HepG2 (cell line): ENCODE results near the gene BEAN1. TPM values are rescaled to one million over a fixed set of nuclear protein-coding genes. Genes with fewer than 3 reads are reported as not detected.
"Not testable (repeated sequence)": the region's sequence is repeated elsewhere in the genome, so short reads cannot be mapped to it uniquely, and the experiment has no call there.

ENCODE experiments used
- ATAC-seq: fragments of 200-7000 bp; cut with Tn5 transposase; 3 replicates; pipeline ENCODE4 v1.9.1; 2020; ENCODE audit warnings: mild to moderate bottlenecking, moderate library complexity
- BruUV-seq: library from RNA; stranded (reverse); fragments of 400-500 nt; replicated peaks from 2 replicates; lab custom pipeline; 2021; lab: Mats Ljungman, UMichigan
- CTCF ChIA-PET: fragments of 300-600 bp; formaldehyde crosslinking; extraction: SDS; loops from one replicate; lab custom pipeline; 2021; ENCODE audit warnings: low total read pairs, inconsistent platforms, low intra/inter-chr PET ratio; lab: Yijun Ruan, JAX
- POLR2A ChIA-PET: fragments of 350-600 bp; sonication (Branson Sonifier 250); formaldehyde crosslinking; loops from one replicate; lab custom pipeline; 2020; ENCODE audit warnings: antibody characterized with exemption, inconsistent platforms; lab: Yijun Ruan, JAX
- DNase-seq: peaks from one replicate; pipeline ENCODE4 v3.0.0-alpha.2; 2015; ENCODE audit warnings: low spot score
- FAIRE-seq: peaks from 3 replicates; lab custom pipeline; 2011; peaks lifted over from hg19 to GRCh38; lab: Jason Lieb, UNC
- H2AFZ ChIP-seq: one replicate; pipeline ENCODE4 v1.6.1; 2011; ENCODE audit warnings: low read length, inconsistent platforms
- H3K27ac ChIP-seq: fragments of 300-600 bp; 3 replicates; pipeline ENCODE4 v1.8.0; 2011; ENCODE audit warnings: mixed run types, mild to moderate bottlenecking, mixed read lengths, low read length, inconsistent platforms; ENCODE audit not compliant: insufficient read depth; ENCODE audit errors: extremely low read length
- H3K27me3 ChIP-seq, 2 experiments: fragments of 200-600 bp in 1 of 2; 2 replicates in 1 of 2; 3 replicates in 1 of 2; pipeline versions ENCODE4 v1.6.0 to v1.8.0; 2011; ENCODE audit warnings: low read length in 2 of 2, mild to moderate bottlenecking in 2 of 2, moderate library complexity in 2 of 2, inconsistent platforms in 1 of 2; ENCODE audit not compliant: insufficient read depth in 2 of 2, control insufficient read depth in 1 of 2
- H3K36me3 ChIP-seq, 2 experiments: fragments of 200-600 bp in 1 of 2; replicated peaks in 1 of 2; 2 replicates in 1 of 2; 3 replicates in 1 of 2; pipeline versions ENCODE4 v1.5.1 to v1.8.0; 2011; ENCODE audit warnings: low read length in 2 of 2, inconsistent platforms in 1 of 2; ENCODE audit not compliant: insufficient read depth in 2 of 2, control insufficient read depth in 1 of 2
- H3K4me1 ChIP-seq: 2 replicates; pipeline ENCODE4 v1.5.1; 2012; ENCODE audit warnings: low read length, inconsistent platforms; ENCODE audit not compliant: insufficient read depth
- H3K4me2 ChIP-seq: 2 replicates; pipeline ENCODE4 v1.6.0; 2011; ENCODE audit warnings: low read depth, low read length, inconsistent platforms
- H3K4me3 ChIP-seq, 3 experiments: fragments of 200-600 bp in 1 of 3; sonication (generic), shearing (Covaris generic) in 1 of 3; replicated peaks in 1 of 3; 2 replicates each; pipeline ENCODE4 v1.5.1; 2011 to 2016; ENCODE audit warnings: low read length in 3 of 3, inconsistent platforms in 2 of 3, low read depth in 2 of 3, mild to moderate bottlenecking in 2 of 3, control low read depth in 1 of 3, mixed read lengths in 1 of 3; ENCODE audit not compliant: insufficient read depth in 1 of 3
- H3K79me2 ChIP-seq: one replicate; pipeline ENCODE4 v1.6.1; 2011; ENCODE audit warnings: low read length, inconsistent platforms; ENCODE audit not compliant: insufficient read depth
- H3K9ac ChIP-seq: 2 replicates; pipeline ENCODE4 v1.6.0; 2011; ENCODE audit warnings: mild to moderate bottlenecking, low read depth, low read length, inconsistent platforms; ENCODE audit not compliant: insufficient read depth
- H3K9me3 ChIP-seq: 2 replicates; pipeline ENCODE4 v1.5.1; 2012; ENCODE audit warnings: mild to moderate bottlenecking, low read length
- H4K20me1 ChIP-seq: 2 replicates; pipeline ENCODE4 v1.6.0; 2011; ENCODE audit warnings: inconsistent platforms, mild to moderate bottlenecking, low read length, moderate library complexity; ENCODE audit not compliant: insufficient read depth
- CEBPG ChIP-seq: IDR thresholded peaks from 2 replicates; pipeline ENCODE4 v1.6.1; 2016
- FOXO1 ChIP-seq: sonication (generic); formaldehyde crosslinking; IDR thresholded peaks from 2 replicates; pipeline ENCODE4 v1.4.0; 2020; ENCODE audit warnings: missing genetic modification reagents
- KLF13 ChIP-seq: sonication (generic); formaldehyde crosslinking; IDR thresholded peaks from 2 replicates; pipeline ENCODE4 v1.4.0; 2020; ENCODE audit warnings: mild to moderate bottlenecking, missing genetic modification reagents
- NR2F6 ChIP-seq, 2 experiments: IDR thresholded peaks; 2 replicates each; pipeline ENCODE4 v1.6.1; 2016; ENCODE audit warnings: antibody characterized with exemption in 1 of 2, mild to moderate bottlenecking in 1 of 2
- RARA ChIP-seq: IDR thresholded peaks from 2 replicates; pipeline ENCODE4 v1.6.1; 2016; ENCODE audit warnings: missing genetic modification reagents, missing compliant biosample characterization
- SOX5 ChIP-seq: IDR thresholded peaks from 2 replicates; pipeline ENCODE4 v1.6.1; 2016; ENCODE audit warnings: borderline replicate concordance
- THAP11 ChIP-seq: IDR thresholded peaks from 2 replicates; pipeline ENCODE4 v1.6.1; 2016; ENCODE audit warnings: missing biosample characterization, missing genetic modification reagents
- ZNF263 ChIP-seq: sonication (generic); formaldehyde crosslinking; IDR thresholded peaks from 2 replicates; pipeline ENCODE4 v1.4.0; 2020; ENCODE audit warnings: missing genetic modification reagents
- ZNF3 ChIP-seq: IDR thresholded peaks from 2 replicates; pipeline ENCODE4 v1.7.0; 2017; ENCODE audit warnings: inconsistent platforms
- ZNF629 ChIP-seq: sonication (generic); formaldehyde crosslinking; conservative IDR thresholded peaks from 2 replicates; pipeline ENCODE4 v1.5.0; 2020; ENCODE audit warnings: missing genetic modification reagents
- WGBS: methylation state at CpG from one replicate; pipeline ENCODE4 v1.1.6; 2017; ENCODE audit warnings: low lambda C conversion rate; 5-methylcytosine and 5-hydroxymethylcytosine counted together
- in situ Hi-C: cut with HindIII; loops from 2 replicates; pipeline ENCODE4 v1.10.0; 2017; ENCODE audit warnings: low pct_unique_long_range_greater_than_20kb; ENCODE audit not compliant: extremely low pct_ligation_motif_present
- intact Hi-C: fragments of 100-400 bp; cut with micrococcal nuclease; formaldehyde crosslinking; loops from one replicate; pipeline ENCODE4 v1.10.0; 2022; ENCODE audit not compliant: unreplicated experiment
- polyA plus RNA-seq, 8 experiments: library from polyadenylated mRNA; depleted of rRNA in 3 of 8; stranded (reverse) in 7 of 8; unstranded in 1 of 8; fragments of >200 nt; fragmentation: Illumina TruSeq in 4 of 8; extraction: Trizol in 4 of 8; gene quantifications; 2 replicates each; pipeline versions ENCODE4 v1.2.1 to v1.2.3, GENCODE V29; 2011 to 2016; ENCODE audit warnings: low read depth in 4 of 8, missing spikeins in 1 of 8, mixed read lengths in 1 of 8; ENCODE audit not compliant: insufficient read depth in 1 of 8
- total RNA-seq, 5 experiments: library from RNA; depleted of rRNA; stranded (reverse); fragments of >200 nt; fragmentation: Illumina TruSeq; extraction: Trizol; gene quantifications; 2 replicates each; pipeline ENCODE4 v1.2.3, GENCODE V29; 2016; ENCODE audit warnings: low read depth in 1 of 5
- TF ChIP-seq, protein P1 (sequence below), 2 experiments: fragments of 450-650 bp in 1 of 2; sonication (generic) in 1 of 2; formaldehyde crosslinking; IDR thresholded peaks; 2 replicates each; pipeline versions ENCODE4 v1.5.0 to v1.8.0; 2020 to 2022; ENCODE audit warnings: mild to moderate bottlenecking in 1 of 2, missing genetic modification reagents in 1 of 2
- TF ChIP-seq, protein P2 (sequence below): IDR thresholded peaks from 2 replicates; pipeline ENCODE4 v1.4.0; 2020; ENCODE audit warnings: mild to moderate bottlenecking, missing genetic modification reagents
- TF ChIP-seq, protein P3 (sequence below): sonication (generic); formaldehyde crosslinking; IDR thresholded peaks from 2 replicates; pipeline ENCODE4 v1.5.0; 2020; ENCODE audit warnings: mild to moderate bottlenecking, missing genetic modification reagents

BEAN1 gene
- total and polyA plus RNA-seq, 2 of the 13 experiments (the other 11 are each of a cell fraction or from before 2014, with no cell fraction given), result 0.53 to 1.4 TPM

DNA sequence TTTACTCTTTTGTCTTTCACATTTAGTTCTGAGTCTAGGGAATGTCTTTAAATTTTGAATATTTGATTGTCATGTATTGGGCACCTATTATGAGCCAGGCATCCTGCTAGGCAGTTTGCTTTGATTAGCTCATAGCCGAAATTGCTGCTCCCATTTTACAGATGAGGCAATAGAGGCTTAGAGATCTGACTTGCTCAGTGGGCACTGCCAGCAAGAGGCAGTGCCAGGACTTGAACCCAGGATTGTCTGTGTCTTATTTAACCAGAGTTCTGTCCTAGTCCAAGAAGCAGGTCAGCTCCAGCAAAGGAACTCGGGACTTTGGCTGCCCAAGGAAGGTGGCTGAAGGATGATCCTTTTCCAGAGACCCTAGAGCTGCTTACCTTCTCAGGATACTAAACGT, 24.5 kb downstream of the BEAN1 start:
- H3K9ac ChIP-seq, result no peak overlapping the region
- H3K4me3 ChIP-seq, result no peak overlapping the region
- H3K27ac ChIP-seq, result no peak overlapping the region
- H3K27me3 ChIP-seq, result no peaks in the 10 kb centered on the region; a peak in 1 of 5 replicates
- in situ Hi-C loops (no loop called here), intact Hi-C loops (no loop called here)
- H4K20me1 ChIP-seq, result no peaks in the 10 kb centered on the region
- BruUV-seq, result no TSS peak
- no peaks in the 10 kb centered on the region for H3K79me2 ChIP-seq
- no peak for DNase-seq
- H3K36me3 ChIP-seq, result no peaks in the 10 kb centered on the region
- H3K9me3 ChIP-seq, result no peaks in the 10 kb centered on the region
- no peak for FAIRE-seq
- H2AFZ ChIP-seq, result no peak overlapping the region
- no peak overlapping the region for H3K4me2 ChIP-seq
- CTCF ChIA-PET, result no interaction called here
- TF ChIP-seq ZNF629 (peak; percentile 73), KLF13 (CRISPR knock-in tag) (no peak)
- TF ChIP-seq, all 625 proteins: peak for 1
- POLR2A ChIA-PET, result no interaction called here
- peaks cover 18% of the 10 kb centered on the region for H3K4me1 ChIP-seq
- 4% methylated on average over 3 of the region's 3 CpGs for WGBS
- no peak for ATAC-seq

DNA sequence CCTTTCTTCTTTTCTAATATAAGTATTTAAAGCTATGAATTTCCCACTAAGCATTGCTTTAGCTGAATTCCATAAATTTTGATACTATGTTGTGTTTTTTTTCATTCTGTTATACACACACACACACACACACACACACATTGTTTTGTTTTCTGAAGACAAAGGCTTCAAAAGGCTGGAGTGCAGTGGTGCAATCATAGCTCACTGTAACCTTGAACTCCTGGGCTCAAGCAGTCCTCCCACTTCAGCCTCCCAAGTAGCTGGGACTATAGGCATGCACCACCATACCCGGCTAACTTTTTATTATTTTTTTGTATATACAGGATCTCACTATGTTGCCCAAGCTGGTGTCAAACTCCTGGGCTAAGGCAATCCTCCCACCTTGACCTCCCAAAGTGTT, 26.1 kb downstream of the BEAN1 start:
- H3K27ac ChIP-seq; H3K4me3 ChIP-seq; H4K20me1 ChIP-seq; ATAC-seq; FAIRE-seq; intact Hi-C loops; H2AFZ ChIP-seq; H3K36me3 ChIP-seq; H3K27me3 ChIP-seq; DNase-seq; H3K79me2 ChIP-seq; BruUV-seq; H3K4me2 ChIP-seq; in situ Hi-C loops; H3K9ac ChIP-seq; H3K9me3 ChIP-seq; CTCF ChIA-PET; TF ChIP-seq NR2F6 (IDR thresholded peaks at IDR 0.05): not testable (repeated sequence)
- WGBS, result 0% methylated on average over 1 of the region's 1 CpG
- H3K4me1 ChIP-seq, result peaks cover 18% of the 10 kb centered on the region
- POLR2A ChIA-PET, result interaction anchor here (1.3 to 1.4 kb wide), 2 partner anchors 20 to 45 kb away, joined by 4 to 10 read pairs; no protein-coding TSS in a partner anchor
- TF ChIP-seq, protein P1, sequence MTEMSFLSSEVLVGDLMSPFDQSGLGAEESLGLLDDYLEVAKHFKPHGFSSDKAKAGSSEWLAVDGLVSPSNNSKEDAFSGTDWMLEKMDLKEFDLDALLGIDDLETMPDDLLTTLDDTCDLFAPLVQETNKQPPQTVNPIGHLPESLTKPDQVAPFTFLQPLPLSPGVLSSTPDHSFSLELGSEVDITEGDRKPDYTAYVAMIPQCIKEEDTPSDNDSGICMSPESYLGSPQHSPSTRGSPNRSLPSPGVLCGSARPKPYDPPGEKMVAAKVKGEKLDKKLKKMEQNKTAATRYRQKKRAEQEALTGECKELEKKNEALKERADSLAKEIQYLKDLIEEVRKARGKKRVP (CRISPR knock-in tag; IDR thresholded peaks at IDR 0.05), result 0 out of 4 replicates have a peak, but pooled peaks of 1 of the 2 experiments have one; percentile 14
- TF ChIP-seq THAP11 (0 out of 2 replicates have a peak, but pooled peaks have one; percentile 29), NR2F6 (CRISPR knock-in tag; IDR thresholded peaks at IDR 0.05) (peak; percentile 45; the same call in 1 of the 2 replicates), RARA (CRISPR knock-in tag) (peak; percentile 69), ZNF263 (peak; percentile 97), ZNF3 (CRISPR knock-in tag) (peak; percentile 71; the same call in 1 of the 2 replicates), SOX5 (peak; percentile 96), CEBPG (peak; percentile 46; the same call in 1 of the 2 replicates), FOXO1 (CRISPR knock-in tag) (0 out of 2 replicates have a peak, but pooled peaks have one; percentile 28)
- TF ChIP-seq, protein P2, sequence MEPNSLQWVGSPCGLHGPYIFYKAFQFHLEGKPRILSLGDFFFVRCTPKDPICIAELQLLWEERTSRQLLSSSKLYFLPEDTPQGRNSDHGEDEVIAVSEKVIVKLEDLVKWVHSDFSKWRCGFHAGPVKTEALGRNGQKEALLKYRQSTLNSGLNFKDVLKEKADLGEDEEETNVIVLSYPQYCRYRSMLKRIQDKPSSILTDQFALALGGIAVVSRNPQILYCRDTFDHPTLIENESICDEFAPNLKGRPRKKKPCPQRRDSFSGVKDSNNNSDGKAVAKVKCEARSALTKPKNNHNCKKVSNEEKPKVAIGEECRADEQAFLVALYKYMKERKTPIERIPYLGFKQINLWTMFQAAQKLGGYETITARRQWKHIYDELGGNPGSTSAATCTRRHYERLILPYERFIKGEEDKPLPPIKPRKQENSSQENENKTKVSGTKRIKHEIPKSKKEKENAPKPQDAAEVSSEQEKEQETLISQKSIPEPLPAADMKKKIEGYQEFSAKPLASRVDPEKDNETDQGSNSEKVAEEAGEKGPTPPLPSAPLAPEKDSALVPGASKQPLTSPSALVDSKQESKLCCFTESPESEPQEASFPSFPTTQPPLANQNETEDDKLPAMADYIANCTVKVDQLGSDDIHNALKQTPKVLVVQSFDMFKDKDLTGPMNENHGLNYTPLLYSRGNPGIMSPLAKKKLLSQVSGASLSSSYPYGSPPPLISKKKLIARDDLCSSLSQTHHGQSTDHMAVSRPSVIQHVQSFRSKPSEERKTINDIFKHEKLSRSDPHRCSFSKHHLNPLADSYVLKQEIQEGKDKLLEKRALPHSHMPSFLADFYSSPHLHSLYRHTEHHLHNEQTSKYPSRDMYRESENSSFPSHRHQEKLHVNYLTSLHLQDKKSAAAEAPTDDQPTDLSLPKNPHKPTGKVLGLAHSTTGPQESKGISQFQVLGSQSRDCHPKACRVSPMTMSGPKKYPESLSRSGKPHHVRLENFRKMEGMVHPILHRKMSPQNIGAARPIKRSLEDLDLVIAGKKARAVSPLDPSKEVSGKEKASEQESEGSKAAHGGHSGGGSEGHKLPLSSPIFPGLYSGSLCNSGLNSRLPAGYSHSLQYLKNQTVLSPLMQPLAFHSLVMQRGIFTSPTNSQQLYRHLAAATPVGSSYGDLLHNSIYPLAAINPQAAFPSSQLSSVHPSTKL (CRISPR knock-in tag), result peak; percentile 66
- TF ChIP-seq, protein P3, sequence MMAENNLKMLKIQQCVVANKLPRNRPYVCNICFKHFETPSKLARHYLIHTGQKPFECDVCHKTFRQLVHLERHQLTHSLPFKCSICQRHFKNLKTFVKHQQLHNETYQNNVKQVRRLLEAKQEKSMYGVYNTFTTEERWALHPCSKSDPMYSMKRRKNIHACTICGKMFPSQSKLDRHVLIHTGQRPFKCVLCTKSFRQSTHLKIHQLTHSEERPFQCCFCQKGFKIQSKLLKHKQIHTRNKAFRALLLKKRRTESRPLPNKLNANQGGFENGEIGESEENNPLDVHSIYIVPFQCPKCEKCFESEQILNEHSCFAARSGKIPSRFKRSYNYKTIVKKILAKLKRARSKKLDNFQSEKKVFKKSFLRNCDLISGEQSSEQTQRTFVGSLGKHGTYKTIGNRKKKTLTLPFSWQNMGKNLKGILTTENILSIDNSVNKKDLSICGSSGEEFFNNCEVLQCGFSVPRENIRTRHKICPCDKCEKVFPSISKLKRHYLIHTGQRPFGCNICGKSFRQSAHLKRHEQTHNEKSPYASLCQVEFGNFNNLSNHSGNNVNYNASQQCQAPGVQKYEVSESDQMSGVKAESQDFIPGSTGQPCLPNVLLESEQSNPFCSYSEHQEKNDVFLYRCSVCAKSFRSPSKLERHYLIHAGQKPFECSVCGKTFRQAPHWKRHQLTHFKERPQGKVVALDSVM (CRISPR knock-in tag), result peak; percentile 80
